ENCODE results near the gene ENO2. TPM values are rescaled to one million over a fixed set of nuclear protein-coding genes. Genes with fewer than 3 reads are reported as not detected.
A peak's percentile ranks its signal among the peaks of the same experiment; 100 is the strongest.

Gene ENO2
- total RNA-seq, 2 donors from 2014 or later, result 9.7 to 36.9 TPM

GRCh38 chr12:6929466-6930452 lies 15.4 kb downstream of the ENO2 start:
- no peak for TF ChIP-seq CTCF (IDR thresholded peaks at IDR 0.05)
- H3K27ac ChIP-seq, result peak overlapping the region; percentile 99
- H3K27me3 ChIP-seq, result no peaks in the 10 kb centered on the region
- H3K4me3 ChIP-seq, result peak overlapping the region; percentile 93 to 95
- H3K4me1 ChIP-seq, result peaks cover 0 to 73% of the 10 kb centered on the region in 2 donors
- peaks cover 11% of the 10 kb centered on the region for H3K36me3 ChIP-seq
- DNase-seq (ENCODE audit: low spot score), result no peak
- no peaks in the 10 kb centered on the region for H3K9me3 ChIP-seq

GRCh38 chr12:6932766-6933165 lies 18.4 kb downstream of the ENO2 start:
- peaks cover 0 to 73% of the 10 kb centered on the region in 2 donors for H3K4me1 ChIP-seq
- DNase-seq (ENCODE audit: low spot score), result no peak
- peak overlapping the region in 1 of 2 donors; percentile 68 for H3K27ac ChIP-seq
- no peak overlapping the region for H3K4me3 ChIP-seq
- peaks cover 28% of the 10 kb centered on the region for H3K36me3 ChIP-seq
- H3K9me3 ChIP-seq, result no peaks in the 10 kb centered on the region
- H3K27me3 ChIP-seq, result no peaks in the 10 kb centered on the region
- no peak for TF ChIP-seq CTCF (IDR thresholded peaks at IDR 0.05)

GRCh38 chr12:6934110-6934509 lies 19.7 kb downstream of the ENO2 start:
- no peak overlapping the region for H3K4me3 ChIP-seq

GRCh38 chr12:6935371-6936193 lies 21.2 kb downstream of the ENO2 start:
- H3K27me3 ChIP-seq, result no peaks in the 10 kb centered on the region
- H3K4me1 ChIP-seq, result peaks cover 0 to 72% of the 10 kb centered on the region in 2 donors
- H3K27ac ChIP-seq, result peak overlapping the region; percentile 65 to 68
- TF ChIP-seq CTCF (IDR thresholded peaks at IDR 0.05), result no peak
- H3K4me3 ChIP-seq, result no peak overlapping the region
- peaks cover 28% of the 10 kb centered on the region for H3K36me3 ChIP-seq
- no peaks in the 10 kb centered on the region for H3K9me3 ChIP-seq
- DNase-seq (ENCODE audit: low spot score), result no peak

More at GRCh38 chr12:6934110-6934509, 19.7 kb downstream of the ENO2 start:
- Histone ChIP-seq H3K36me3 (peaks cover 28% of the 10 kb centered on the region), H3K27ac (peak overlapping the region; percentile 65 to 68), H3K9me3 (no peaks in the 10 kb centered on the region), H3K4me1 (peaks cover 0 to 82% of the 10 kb centered on the region in 2 donors), H3K27me3 (no peaks in the 10 kb centered on the region)
- no peak for TF ChIP-seq CTCF (IDR thresholded peaks at IDR 0.05)
- DNase-seq (ENCODE audit: low spot score), result no peak

- no peaks in the 10 kb centered on the region for H3K27me3 ChIP-seq
- peak overlapping the region in 1 of 2 donors; percentile 95 for H3K27ac ChIP-seq
- no peak overlapping the region for H3K4me3 ChIP-seq
- peaks cover 0 to 69% of the 10 kb centered on the region in 2 donors for H3K4me1 ChIP-seq
- no peaks in the 10 kb centered on the region for H3K9me3 ChIP-seq
- no peak for TF ChIP-seq CTCF (IDR thresholded peaks at IDR 0.05)
- no peak for DNase-seq (ENCODE audit: low spot score)
- H3K36me3 ChIP-seq, result peaks cover 28% of the 10 kb centered on the region
These were observed 21.8 kb downstream of the ENO2 start for GRCh38 chr12:6936194-6936635.

Measured in right atrium auricular region (tissue), 2 donors.